Measurements from ENCODE around the gene MDH2. TPM values are rescaled to one million over a fixed set of nuclear protein-coding genes. Genes with fewer than 3 reads are reported as not detected.
A peak's percentile ranks its signal among the peaks of the same experiment; 100 is the strongest.
"Not testable (repeated sequence)": the region's sequence is repeated elsewhere in the genome, so short reads cannot be mapped to it uniquely, and the experiment has no call there.

Gene MDH2
- total RNA-seq, 2 experiments from 2014 or later, result 66.4 to 68.3 TPM

GRCh38 chr7:76009672-76010600, 38.0 kb upstream of the MDH2 start:
- Histone ChIP-seq H3K4me1 (ENCODE audit: insufficient read depth, low read length) (peaks cover 29% of the 10 kb centered on the region), H3K27me3 (ENCODE audit: control insufficient read depth in 1 of 2, insufficient read depth in 2 of 2, low read length in 2 of 2) (no peaks in the 10 kb centered on the region), H3K27ac (ENCODE audit: low read depth in 1 of 2, low read length in 2 of 2) (no peak overlapping the region), H3K9me3 (ENCODE audit: control insufficient read depth in 1 of 2, insufficient read depth in 1 of 2, low read length in 2 of 2) (no peaks in the 10 kb centered on the region), H3K36me3 (ENCODE audit: insufficient read depth, low read length) (peaks cover 13% of the 10 kb centered on the region), H3K4me3 (ENCODE audit: low read length) (no peak overlapping the region)
- Mint-ChIP-seq H3K27ac (peak overlapping the region; percentile 34), H3K4me3 (peak overlapping the region; percentile 54), H3K27me3 (no peaks in the 10 kb centered on the region), H3K36me3 (ENCODE audit: low read depth) (peaks cover 34% of the 10 kb centered on the region), H3K9me3 (no peaks in the 10 kb centered on the region), H3K4me1 (ENCODE audit: low read depth) (peaks cover 34% of the 10 kb centered on the region)
- ATAC-seq (ENCODE audit: poor library complexity) (no peak), DNase-seq (no peak)
- intact Hi-C loops (cut with DNase I, micrococcal nuclease), result loop anchor here in 1 of 2 experiments (5.0 kb wide), 1 partner anchor 128 kb away; no protein-coding TSS in a partner anchor
- CTCF ChIA-PET, result interaction anchor here (3.2 kb wide), 1 partner anchor 10 kb away, joined by 17 read pairs; no protein-coding TSS in a partner anchor
- POLR2A ChIA-PET, result interaction anchor here (2.0 to 4.0 kb wide), 2 partner anchors 10 to 95 kb away, joined by 7 to 16 read pairs; partner anchors contain the start of gene POR
- TF ChIP-seq CTCF (IDR thresholded peaks at IDR 0.05), result no peak

- ChIA-PET CTCF (interaction anchor here (3.2 kb wide), 1 partner anchor 9 kb away, joined by 17 read pairs; no protein-coding TSS in a partner anchor), POLR2A (interaction anchor here (4.0 kb wide), 1 partner anchor 96 kb away, joined by 16 read pairs; the partner anchor contains the start of gene POR)
- Histone ChIP-seq H3K36me3 (ENCODE audit: insufficient read depth, low read length) (peaks cover 15% of the 10 kb centered on the region), H3K27ac (ENCODE audit: low read depth in 1 of 2, low read length in 2 of 2) (no peak overlapping the region), H3K9me3 (ENCODE audit: control insufficient read depth in 1 of 2, insufficient read depth in 1 of 2, low read length in 2 of 2) (no peaks in the 10 kb centered on the region), H3K4me1 (ENCODE audit: insufficient read depth, low read length) (peaks cover 29% of the 10 kb centered on the region), H3K27me3 (ENCODE audit: control insufficient read depth in 1 of 2, insufficient read depth in 2 of 2, low read length in 2 of 2) (no peaks in the 10 kb centered on the region), H3K4me3 (ENCODE audit: low read length) (no peak overlapping the region)
- intact Hi-C loops (cut with DNase I, micrococcal nuclease), result no loop called here
- Mint-ChIP-seq H3K4me1 (ENCODE audit: low read depth) (peaks cover 34% of the 10 kb centered on the region), H3K36me3 (ENCODE audit: low read depth) (peaks cover 38% of the 10 kb centered on the region), H3K4me3 (no peak overlapping the region), H3K9me3 (no peaks in the 10 kb centered on the region), H3K27me3 (no peaks in the 10 kb centered on the region), H3K27ac (no peak overlapping the region)
- ATAC-seq (ENCODE audit: poor library complexity), result no peak
- DNase-seq, result no peak
- TF ChIP-seq CTCF (IDR thresholded peaks at IDR 0.05), result no peak
These were observed 36.5 kb upstream of the MDH2 start for GRCh38 chr7:76011442-76011861.

GRCh38 chr7:76016191-76016947, 31.5 kb upstream of the MDH2 start:
- Histone ChIP-seq H3K4me1 (ENCODE audit: insufficient read depth, low read length) (peaks cover 11% of the 10 kb centered on the region), H3K4me3 (ENCODE audit: low read length) (no peak overlapping the region), H3K27ac (ENCODE audit: low read depth in 1 of 2, low read length in 2 of 2) (no peak overlapping the region), H3K9me3 (ENCODE audit: control insufficient read depth in 1 of 2, insufficient read depth in 1 of 2, low read length in 2 of 2) (no peaks in the 10 kb centered on the region), H3K27me3 (ENCODE audit: control insufficient read depth in 1 of 2, insufficient read depth in 2 of 2, low read length in 2 of 2) (no peaks in the 10 kb centered on the region), H3K36me3 (ENCODE audit: insufficient read depth, low read length) (peaks cover 15% of the 10 kb centered on the region)
- no peak for TF ChIP-seq CTCF (IDR thresholded peaks at IDR 0.05)
- Mint-ChIP-seq H3K9me3 (no peaks in the 10 kb centered on the region), H3K27me3 (no peaks in the 10 kb centered on the region), H3K4me1 (ENCODE audit: low read depth) (peaks cover 8% of the 10 kb centered on the region), H3K27ac (no peak overlapping the region), H3K36me3 (ENCODE audit: low read depth) (peaks cover 56% of the 10 kb centered on the region), H3K4me3 (no peak overlapping the region)
- CTCF ChIA-PET, result no interaction called here
- no peak for DNase-seq
- POLR2A ChIA-PET, result no interaction called here
- ATAC-seq (ENCODE audit: poor library complexity), result no peak
- intact Hi-C loops (cut with DNase I, micrococcal nuclease), result no loop called here

DNA sequence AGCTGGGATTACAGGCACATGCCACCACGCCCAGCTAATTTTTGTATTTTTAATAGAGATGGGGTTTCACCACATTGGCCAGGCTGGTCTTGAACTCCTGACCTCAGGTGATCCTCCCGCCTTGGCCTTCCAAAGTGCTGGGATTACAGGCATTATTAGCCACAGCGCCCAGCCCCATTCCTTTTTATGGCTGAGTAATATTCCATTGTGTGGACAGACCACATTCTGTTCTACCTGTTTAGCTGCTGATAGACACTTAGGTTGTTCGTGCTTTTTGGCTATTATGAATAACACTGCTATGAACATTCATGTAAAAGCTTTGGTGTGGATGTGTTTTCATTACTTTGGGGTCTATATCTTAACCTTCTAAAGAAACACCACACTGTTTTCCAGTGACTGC, 29.4 kb upstream of the MDH2 start:
- DNase-seq; intact Hi-C loops (cut with DNase I, micrococcal nuclease); H3K4me3 ChIP-seq (ENCODE audit: low read length); H3K27ac ChIP-seq (ENCODE audit: low read depth in 1 of 2, low read length in 2 of 2); ATAC-seq (ENCODE audit: poor library complexity); H3K4me3 Mint-ChIP-seq; H3K27me3 Mint-ChIP-seq; H3K9me3 ChIP-seq (ENCODE audit: control insufficient read depth in 1 of 2, insufficient read depth in 1 of 2, low read length in 2 of 2); H3K9me3 Mint-ChIP-seq; H3K27me3 ChIP-seq (ENCODE audit: control insufficient read depth in 1 of 2, insufficient read depth in 2 of 2, low read length in 2 of 2); H3K4me1 Mint-ChIP-seq (ENCODE audit: low read depth); H3K27ac Mint-ChIP-seq; POLR2A ChIA-PET: not testable (repeated sequence)
- CTCF ChIA-PET, result interaction anchor here (1.1 kb wide), 1 partner anchor 152 kb away, joined by 3 read pairs; no protein-coding TSS in a partner anchor
- Histone ChIP-seq H3K36me3 (ENCODE audit: insufficient read depth, low read length) (peaks cover 13% of the 10 kb centered on the region), H3K4me1 (ENCODE audit: insufficient read depth, low read length) (peaks cover 11% of the 10 kb centered on the region)
- H3K36me3 Mint-ChIP-seq (ENCODE audit: low read depth), result peaks cover 61% of the 10 kb centered on the region
